ENCODE measurements around the gene IL17REL. TPM values are rescaled to one million over a fixed set of nuclear protein-coding genes. Genes with fewer than 3 reads are reported as not detected.

IL17REL gene
- total RNA-seq, 1 donor from 2014 or later: not detected

- DNase-seq (ENCODE audit: low read depth): no peak
- no peak overlapping the region for H3K4me3 ChIP-seq (ENCODE audit: insufficient read depth, low read depth, low read length)
- Mint-ChIP-seq H3K27ac (ENCODE audit: unreplicated experiment) (no peak overlapping the region), H3K36me3 (ENCODE audit: low read depth, unreplicated experiment) (no peaks in the 10 kb centered on the region), H3K27me3 (ENCODE audit: low read depth, unreplicated experiment) (peaks cover 35% of the 10 kb centered on the region), H3K9me3 (ENCODE audit: unreplicated experiment) (no peaks in the 10 kb centered on the region), H3K4me1 (ENCODE audit: low read depth, unreplicated experiment) (peaks cover 2% of the 10 kb centered on the region), H3K4me3 (ENCODE audit: unreplicated experiment) (no peak overlapping the region)
- TF ChIP-seq CTCF (IDR thresholded peaks at IDR 0.05; ENCODE audit: insufficient read depth, low read depth, low read length): no peak
- no peak for TF ChIP-seq EZH2 (IDR thresholded peaks at IDR 0.05; ENCODE audit: insufficient read depth, low read length)
- no peak overlapping the region for H2AFZ ChIP-seq (ENCODE audit: low read depth, low read length)
- no peaks in the 10 kb centered on the region for H3K36me3 ChIP-seq (ENCODE audit: insufficient read depth, low read length)
- no peaks in the 10 kb centered on the region for H4K20me1 ChIP-seq (ENCODE audit: insufficient read depth, low read length)
- H3K9me3 ChIP-seq (ENCODE audit: insufficient read depth, low read depth, low read length): no peaks in the 10 kb centered on the region
- no peaks in the 10 kb centered on the region for H3K4me1 ChIP-seq (ENCODE audit: insufficient read depth, low read length)
- no peak overlapping the region for H3K27ac ChIP-seq (ENCODE audit: low read depth, low read length)
- H3K27me3 ChIP-seq (ENCODE audit: insufficient read depth, low read length): peaks cover 14% of the 10 kb centered on the region
- FAIRE-seq: no peak
- no peak overlapping the region for H3K4me2 ChIP-seq (ENCODE audit: low read length)
- H3K79me2 ChIP-seq (ENCODE audit: insufficient read depth, low read length): no peaks in the 10 kb centered on the region
- no peak overlapping the region for H3K9ac ChIP-seq (ENCODE audit: low read length)
Measured at GRCh38 chr22:50061141-50061823, 48.7 kb upstream of the IL17REL start.

GRCh38 chr22:50060441-50061140 is 48.0 kb upstream of the IL17REL start:
- Histone ChIP-seq H3K27me3 (ENCODE audit: insufficient read depth, low read length) (peaks cover 14% of the 10 kb centered on the region), H3K79me2 (ENCODE audit: insufficient read depth, low read length) (no peaks in the 10 kb centered on the region), H3K4me3 (ENCODE audit: insufficient read depth, low read depth, low read length) (no peak overlapping the region), H3K9ac (ENCODE audit: low read length) (no peak overlapping the region), H4K20me1 (ENCODE audit: insufficient read depth, low read length) (no peaks in the 10 kb centered on the region), H3K36me3 (ENCODE audit: insufficient read depth, low read length) (no peaks in the 10 kb centered on the region), H3K4me2 (ENCODE audit: low read length) (no peak overlapping the region), H2AFZ (ENCODE audit: low read depth, low read length) (no peak overlapping the region), H3K27ac (ENCODE audit: low read depth, low read length) (no peak overlapping the region), H3K9me3 (ENCODE audit: insufficient read depth, low read depth, low read length) (no peaks in the 10 kb centered on the region), H3K4me1 (ENCODE audit: insufficient read depth, low read length) (no peaks in the 10 kb centered on the region)
- H3K27ac Mint-ChIP-seq (ENCODE audit: unreplicated experiment): no peak overlapping the region
- no peak overlapping the region for H3K4me3 Mint-ChIP-seq (ENCODE audit: unreplicated experiment)
- peaks cover 2% of the 10 kb centered on the region for H3K4me1 Mint-ChIP-seq (ENCODE audit: low read depth, unreplicated experiment)
- H3K27me3 Mint-ChIP-seq (ENCODE audit: low read depth, unreplicated experiment): peaks cover 36% of the 10 kb centered on the region
- H3K36me3 Mint-ChIP-seq (ENCODE audit: low read depth, unreplicated experiment): peaks cover 3% of the 10 kb centered on the region
- no peak for FAIRE-seq
- TF ChIP-seq EZH2 (IDR thresholded peaks at IDR 0.05; ENCODE audit: insufficient read depth, low read length): no peak
- TF ChIP-seq CTCF (IDR thresholded peaks at IDR 0.05; ENCODE audit: insufficient read depth, low read depth, low read length): no peak
- H3K9me3 Mint-ChIP-seq (ENCODE audit: unreplicated experiment): no peaks in the 10 kb centered on the region
- DNase-seq (ENCODE audit: low read depth): no peak

- H3K4me1 Mint-ChIP-seq (ENCODE audit: low read depth, unreplicated experiment): peaks cover 2% of the 10 kb centered on the region
- H2AFZ ChIP-seq (ENCODE audit: low read depth, low read length): no peak overlapping the region
- H3K4me1 ChIP-seq (ENCODE audit: insufficient read depth, low read length): no peaks in the 10 kb centered on the region
- FAIRE-seq (no peak), DNase-seq (ENCODE audit: low read depth) (no peak)
- H3K36me3 Mint-ChIP-seq (ENCODE audit: low read depth, unreplicated experiment): peaks cover 4% of the 10 kb centered on the region
- no peak overlapping the region for H3K4me2 ChIP-seq (ENCODE audit: low read length)
- H3K9me3 Mint-ChIP-seq (ENCODE audit: unreplicated experiment): no peaks in the 10 kb centered on the region
- peaks cover 12% of the 10 kb centered on the region for H3K27me3 ChIP-seq (ENCODE audit: insufficient read depth, low read length)
- H4K20me1 ChIP-seq (ENCODE audit: insufficient read depth, low read length): no peaks in the 10 kb centered on the region
- no peaks in the 10 kb centered on the region for H3K36me3 ChIP-seq (ENCODE audit: insufficient read depth, low read length)
- no peak overlapping the region for H3K27ac ChIP-seq (ENCODE audit: low read depth, low read length)
- H3K79me2 ChIP-seq (ENCODE audit: insufficient read depth, low read length): no peaks in the 10 kb centered on the region
- no peaks in the 10 kb centered on the region for H3K9me3 ChIP-seq (ENCODE audit: insufficient read depth, low read depth, low read length)
- H3K9ac ChIP-seq (ENCODE audit: low read length): no peak overlapping the region
- peaks cover 36% of the 10 kb centered on the region for H3K27me3 Mint-ChIP-seq (ENCODE audit: low read depth, unreplicated experiment)
- no peak overlapping the region for H3K4me3 Mint-ChIP-seq (ENCODE audit: unreplicated experiment)
- TF ChIP-seq EZH2 (IDR thresholded peaks at IDR 0.05; ENCODE audit: insufficient read depth, low read length): no peak
- no peak for TF ChIP-seq CTCF (IDR thresholded peaks at IDR 0.05; ENCODE audit: insufficient read depth, low read depth, low read length)
- H3K27ac Mint-ChIP-seq (ENCODE audit: unreplicated experiment): no peak overlapping the region
- H3K4me3 ChIP-seq (ENCODE audit: insufficient read depth, low read depth, low read length): no peak overlapping the region
Measured at GRCh38 chr22:50059881-50060262, 47.3 kb upstream of the IL17REL start.
